ENCODE measurements around the gene C11orf58.

GRCh38 chr11:16800382-16800781, 61.9 kb downstream of the C11orf58 start:
- TF ChIP-seq POLR2A (IDR thresholded peaks at IDR 0.05; ENCODE audit: low read depth, low read length) (no peak), POLR2AphosphoS5 (IDR thresholded peaks at IDR 0.05; ENCODE audit: low read depth, low read length) (no peak)
